Thymus (tissue), 11 donors: ENCODE data around the gene SERGEF. TPM values are rescaled to one million over a fixed set of nuclear protein-coding genes. Genes with fewer than 3 reads are reported as not detected.
A peak's percentile ranks its signal among the peaks of the same experiment; 100 is the strongest.

ENCODE experiments used
- DNase-seq, 9 donors: peaks; one replicate each; pipeline ENCODE4 v3.0.0-alpha.2; 2013; ENCODE audit warnings: low spot score in 9 of 9, low read depth in 6 of 9, missing footprints in 1 of 9
- H3K27ac ChIP-seq, 2 donors: one replicate each; pipeline ENCODE4 v1.5.1; 2013; ENCODE audit warnings: control low read depth in 1 of 2, low read depth in 1 of 2, low read length in 1 of 2, mild to moderate bottlenecking in 1 of 2, moderate library complexity in 1 of 2
- H3K27me3 ChIP-seq, 2 donors: one replicate each; pipeline ENCODE4 v1.5.1; 2013; ENCODE audit warnings: low read length in 1 of 2; ENCODE audit not compliant: control insufficient read depth in 2 of 2, insufficient read depth in 1 of 2
- H3K36me3 ChIP-seq, 2 donors: one replicate each; pipeline ENCODE4 v1.5.1; 2013; ENCODE audit warnings: low read length in 1 of 2, mild to moderate bottlenecking in 1 of 2, moderate library complexity in 1 of 2; ENCODE audit not compliant: control insufficient read depth in 2 of 2, insufficient read depth in 2 of 2
- H3K4me1 ChIP-seq, 2 donors: one replicate each; pipeline ENCODE4 v1.5.1; 2013; ENCODE audit warnings: low read length in 2 of 2; ENCODE audit not compliant: control insufficient read depth in 2 of 2, insufficient read depth in 2 of 2
- H3K4me3 ChIP-seq, 2 donors: one replicate each; pipeline ENCODE4 v1.5.1; 2013; ENCODE audit warnings: low read length in 2 of 2, control low read depth in 1 of 2, mild to moderate bottlenecking in 1 of 2
- H3K9me3 ChIP-seq, 2 donors: one replicate each; pipeline ENCODE4 v1.5.1; 2013; ENCODE audit warnings: low read length in 1 of 2, mild to moderate bottlenecking in 1 of 2; ENCODE audit not compliant: control insufficient read depth in 2 of 2, insufficient read depth in 1 of 2
- WGBS: extraction: QIAGEN DNeasy Blood & Tissue Kit; methylation state at CpG from one replicate; pipeline ENCODE4 v1.1.7; 2013; 5-methylcytosine and 5-hydroxymethylcytosine counted together
- polyA plus RNA-seq: library from polyadenylated mRNA; stranded (reverse); fragments of 200-250 nt; gene quantifications from one replicate; pipeline ENCODE4 v1.2.3, GENCODE V29; 2013
- total RNA-seq: library from RNA; stranded (reverse); fragments of 120-200 nt; gene quantifications from one replicate; pipeline ENCODE4 v1.2.4, GENCODE V29; 2013
- donor health status: healthy.

SERGEF gene
- total and polyA plus RNA-seq, 2 donors = 52.8 to 84.2 TPM

DNA sequence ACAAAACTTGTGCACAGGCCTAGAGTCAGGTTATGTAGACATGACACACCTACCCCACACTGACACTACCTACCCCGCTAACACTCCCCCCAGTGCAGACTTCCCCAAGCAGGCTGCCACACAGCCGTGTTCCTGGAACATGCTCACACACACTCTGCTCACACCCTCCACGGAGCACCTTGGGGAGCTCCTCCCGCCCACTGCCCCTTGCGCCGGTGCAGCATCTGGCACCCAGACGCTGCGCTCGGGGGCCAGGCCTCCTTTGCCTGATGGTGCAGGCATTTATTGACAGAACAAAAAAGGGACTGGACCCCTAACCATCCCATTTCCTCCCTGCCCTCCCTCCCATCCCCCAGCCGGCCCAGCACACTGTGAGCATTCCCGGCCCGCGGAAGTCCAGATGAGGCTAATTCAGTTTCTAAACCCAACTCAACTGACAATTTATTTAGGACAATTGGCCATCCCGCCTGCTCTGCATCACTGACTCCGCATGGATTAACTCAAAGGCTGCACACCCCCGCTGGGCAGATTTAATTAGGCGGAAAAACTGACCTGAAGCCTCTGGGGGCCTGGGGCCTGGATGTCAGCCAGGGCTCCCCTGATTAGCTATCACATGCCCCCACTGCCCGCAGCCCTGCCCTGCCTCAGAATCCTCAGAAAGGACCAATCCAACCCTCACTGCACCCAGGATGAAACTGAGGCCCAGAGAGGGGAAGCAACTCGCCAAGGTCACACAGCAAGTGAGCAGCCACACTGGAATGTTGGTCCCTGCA, 248.2 kb downstream of the SERGEF start:
- Histone ChIP-seq H3K27ac (no peak overlapping the region), H3K9me3 (no peaks in the 10 kb centered on the region), H3K36me3 (no peaks in the 10 kb centered on the region), H3K4me1 (no peaks in the 10 kb centered on the region), H3K27me3 (no peaks in the 10 kb centered on the region), H3K4me3 (no peak overlapping the region)
- DNase-seq = no peak
- WGBS = 86% methylated on average over 19 of the region's 19 CpGs

- no peak for DNase-seq
- H3K4me3 ChIP-seq = no peak overlapping the region
- H3K36me3 ChIP-seq = no peaks in the 10 kb centered on the region
- no peaks in the 10 kb centered on the region for H3K27me3 ChIP-seq
- H3K9me3 ChIP-seq = no peaks in the 10 kb centered on the region
- 64% methylated on average over 3 of the region's 3 CpGs for WGBS
- H3K4me1 ChIP-seq = no peaks in the 10 kb centered on the region
- H3K27ac ChIP-seq = no peak overlapping the region
Measured at GRCh38 chr11:17763703-17764102, 249.1 kb downstream of the SERGEF start.

GRCh38 chr11:17763244-17763643, 249.6 kb downstream of the SERGEF start:
- no peaks in the 10 kb centered on the region for H3K27me3 ChIP-seq
- 93% methylated on average over 7 of the region's 7 CpGs for WGBS
- no peak overlapping the region for H3K27ac ChIP-seq
- no peaks in the 10 kb centered on the region for H3K4me1 ChIP-seq
- no peaks in the 10 kb centered on the region for H3K36me3 ChIP-seq
- no peak for DNase-seq
- H3K4me3 ChIP-seq = no peak overlapping the region
- H3K9me3 ChIP-seq = no peaks in the 10 kb centered on the region

- H3K27me3 ChIP-seq = no peaks in the 10 kb centered on the region
- H3K4me3 ChIP-seq = no peak overlapping the region
- H3K9me3 ChIP-seq = no peaks in the 10 kb centered on the region
- no peaks in the 10 kb centered on the region for H3K36me3 ChIP-seq
- no peaks in the 10 kb centered on the region for H3K4me1 ChIP-seq
- H3K27ac ChIP-seq = no peak overlapping the region
- 94% methylated on average over 17 of the region's 17 CpGs for WGBS
- no peak for DNase-seq
Measured at GRCh38 chr11:17762309-17762974, 250.4 kb downstream of the SERGEF start.

DNA sequence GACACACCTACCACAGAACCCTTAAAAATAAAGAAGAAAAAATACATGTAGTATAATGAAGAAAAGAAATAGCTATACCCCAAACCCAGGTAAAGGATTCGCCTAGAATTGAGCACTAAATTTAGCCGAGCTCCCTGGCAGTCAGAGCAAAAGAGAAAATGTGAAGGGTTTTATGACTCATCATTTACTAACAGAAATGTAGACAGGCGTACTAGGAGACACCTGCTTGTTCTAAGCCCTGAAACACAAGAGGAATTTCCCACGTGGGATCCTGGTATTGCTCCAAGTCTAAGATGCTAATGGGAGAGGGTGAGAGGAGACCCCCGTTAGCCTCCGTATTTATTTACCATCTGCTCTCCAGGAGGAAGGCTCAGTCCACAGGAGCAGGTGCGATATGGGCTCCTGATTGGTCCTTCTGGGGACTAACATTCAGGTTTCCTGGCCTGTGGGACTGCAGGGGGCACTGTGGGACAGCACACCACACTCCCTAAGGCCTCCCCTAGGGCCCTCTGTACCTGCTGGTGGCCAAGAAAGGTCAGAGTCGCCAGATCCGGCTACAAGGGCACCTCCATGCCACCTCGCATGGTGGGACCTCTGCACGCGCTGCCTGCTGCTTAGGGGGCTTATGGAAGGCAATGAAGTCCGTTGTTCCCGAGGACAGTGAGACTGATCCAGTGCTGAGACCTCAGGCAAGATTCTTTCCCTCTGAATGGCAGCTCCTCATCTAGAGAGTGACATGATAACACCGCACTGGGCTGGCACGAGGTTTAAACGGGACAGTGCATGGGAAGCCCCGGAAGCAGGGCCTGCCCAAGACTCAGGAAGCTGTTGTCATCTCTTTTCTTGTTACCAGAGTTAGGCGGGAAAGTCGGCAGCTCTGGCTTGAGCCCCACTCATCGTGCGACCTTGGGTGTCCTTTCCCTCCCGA, 252.5 kb downstream of the SERGEF start:
- no peaks in the 10 kb centered on the region for H3K36me3 ChIP-seq
- no peaks in the 10 kb centered on the region for H3K9me3 ChIP-seq
- WGBS = 66% methylated on average over 23 of the region's 23 CpGs
- DNase-seq = peak in 8 of 9 donors; percentile 24 to 73 (median 48)
- no peaks in the 10 kb centered on the region for H3K4me1 ChIP-seq
- H3K27ac ChIP-seq = no peak overlapping the region
- no peak overlapping the region for H3K4me3 ChIP-seq
- H3K27me3 ChIP-seq = no peaks in the 10 kb centered on the region

DNA sequence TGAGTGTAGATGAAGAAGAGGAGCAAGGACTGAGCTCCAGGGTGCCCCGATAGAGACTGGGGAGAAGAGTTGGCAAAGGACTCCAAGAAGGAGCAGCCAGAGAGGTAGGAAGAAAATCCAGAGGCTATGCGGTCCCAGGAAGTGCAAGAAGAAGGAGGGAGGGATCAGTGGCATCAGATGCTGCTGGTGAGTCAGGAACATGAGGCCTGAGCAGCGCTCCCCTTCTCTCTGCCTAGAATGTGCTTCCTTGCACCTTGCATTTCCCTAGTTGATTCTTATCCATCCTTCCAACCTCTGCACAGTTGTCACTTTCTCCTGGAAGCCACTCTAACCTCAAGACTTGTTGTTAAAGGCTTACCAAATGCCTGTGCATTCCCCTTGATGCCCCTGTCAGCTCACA, 257.0 kb downstream of the SERGEF start:
- Histone ChIP-seq H3K27ac (no peak overlapping the region), H3K9me3 (no peaks in the 10 kb centered on the region), H3K4me1 (no peaks in the 10 kb centered on the region), H3K27me3 (peaks cover 0 to 3% of the 10 kb centered on the region in 2 donors), H3K36me3 (no peaks in the 10 kb centered on the region), H3K4me3 (no peak overlapping the region)
- no peak for DNase-seq
- 92% methylated on average over 3 of the region's 3 CpGs for WGBS

DNA sequence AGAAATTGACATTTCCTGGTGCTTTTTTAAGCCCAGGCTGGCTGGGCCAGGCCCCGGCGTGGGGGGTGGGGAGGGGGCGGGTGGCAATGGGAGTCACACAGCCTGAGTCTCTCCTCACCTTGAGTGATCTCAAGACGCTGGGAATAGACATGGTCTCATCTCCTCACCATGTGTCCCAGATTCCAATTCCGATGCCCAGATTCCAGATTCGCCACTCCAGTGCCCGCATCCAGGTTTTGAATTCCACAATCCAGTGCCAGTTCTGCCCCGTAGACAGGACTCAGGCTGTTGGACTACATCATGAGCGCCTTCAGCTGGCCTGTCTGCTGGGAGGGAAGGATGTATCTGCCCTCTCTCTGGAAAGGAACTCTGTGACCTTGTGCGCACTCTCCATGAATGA, 259.2 kb downstream of the SERGEF start:
- peaks cover 0 to 3% of the 10 kb centered on the region in 2 donors for H3K27me3 ChIP-seq
- H3K9me3 ChIP-seq = no peaks in the 10 kb centered on the region
- DNase-seq = no peak
- no peaks in the 10 kb centered on the region for H3K4me1 ChIP-seq
- no peak overlapping the region for H3K4me3 ChIP-seq
- H3K36me3 ChIP-seq = no peaks in the 10 kb centered on the region
- H3K27ac ChIP-seq = no peak overlapping the region
- 91% methylated on average over 10 of the region's 10 CpGs for WGBS

DNA sequence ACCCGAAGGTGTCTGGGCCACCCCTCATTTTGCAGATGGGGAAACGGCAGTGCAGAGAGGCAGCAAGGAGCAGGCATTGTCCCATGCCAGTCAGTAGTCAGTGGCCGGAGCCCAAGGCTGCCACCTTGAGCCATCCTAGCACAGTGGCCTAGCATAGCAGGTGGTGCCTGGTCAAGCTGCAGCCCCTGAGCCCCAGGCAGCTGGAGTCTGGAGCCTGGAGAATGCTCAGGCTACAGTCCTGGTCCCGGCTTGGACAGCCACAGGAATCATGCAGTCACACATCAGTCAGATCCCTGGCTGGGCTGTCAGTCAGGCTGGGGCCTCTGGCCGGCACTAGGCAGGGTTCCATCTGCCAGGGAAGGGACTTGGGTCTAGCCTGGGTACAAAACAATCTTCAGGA, 259.7 kb downstream of the SERGEF start:
- WGBS = 72% methylated on average over 5 of the region's 5 CpGs
- no peak overlapping the region for H3K27ac ChIP-seq
- DNase-seq = no peak

DNA sequence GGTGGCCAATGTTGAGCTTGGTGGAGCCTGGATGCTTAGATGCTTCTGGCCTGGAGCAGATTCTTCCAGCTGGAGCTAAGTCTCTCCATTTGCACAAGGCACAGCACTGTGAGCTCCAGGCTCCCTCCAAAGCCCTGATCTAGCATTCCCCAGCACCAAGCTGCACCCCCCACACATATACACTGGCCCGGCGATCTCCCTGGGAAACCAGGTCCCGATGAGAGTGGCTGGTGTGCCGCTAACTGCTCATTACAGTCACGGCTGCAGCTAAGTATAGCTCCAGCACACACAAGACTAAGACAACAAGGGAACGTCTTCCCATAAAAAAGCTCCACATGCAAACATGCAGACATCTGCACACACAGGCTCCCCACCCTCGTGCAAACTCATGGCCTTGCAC, 260.7 kb downstream of the SERGEF start:
- H3K4me3 ChIP-seq = no peak overlapping the region
- H3K27ac ChIP-seq = no peak overlapping the region
- no peak for DNase-seq
- peaks cover 0 to 6% of the 10 kb centered on the region in 2 donors for H3K27me3 ChIP-seq
- WGBS = 87% methylated on average over 7 of the region's 7 CpGs
- no peaks in the 10 kb centered on the region for H3K36me3 ChIP-seq
- no peaks in the 10 kb centered on the region for H3K9me3 ChIP-seq
- H3K4me1 ChIP-seq = no peaks in the 10 kb centered on the region

More for the DNA sequence above, 259.7 kb downstream of the SERGEF start:
- Histone ChIP-seq H3K27me3 (peaks cover 0 to 3% of the 10 kb centered on the region in 2 donors), H3K4me1 (no peaks in the 10 kb centered on the region), H3K36me3 (no peaks in the 10 kb centered on the region), H3K4me3 (no peak overlapping the region), H3K9me3 (no peaks in the 10 kb centered on the region)
